A673 (cell line): ENCODE results near the gene SLC2A9. TPM values are rescaled to one million over a fixed set of nuclear protein-coding genes. Genes with fewer than 3 reads are reported as not detected.

ENCODE experiments used
- BruUV-seq: library from RNA; stranded (reverse); fragments of 400-500 nt; replicated peaks from 2 replicates; lab custom pipeline; 2021; lab: Mats Ljungman, UMichigan
- CTCF ChIA-PET: fragments of 300-600 bp; sonication (Branson Sonifier 250); formaldehyde crosslinking; loops from one replicate; lab custom pipeline; 2022; ENCODE audit warnings: antibody characterized with exemption; lab: Charles Lee
- POLR2A ChIA-PET: fragments of 300-600 bp; sonication (Branson Sonifier 250); formaldehyde crosslinking; loops from one replicate; lab custom pipeline; 2022; ENCODE audit warnings: antibody characterized with exemption; ENCODE audit not compliant: low non-redundant PET; lab: Charles Lee
- DNase-seq: peaks from one replicate; pipeline ENCODE4 v3.0.0-alpha.2; 2015; ENCODE audit warnings: low spot score
- H3K27ac ChIP-seq: fragments of 200-600 bp; sonication (generic); 2 replicates; pipeline ENCODE4 v1.5.1; 2016; ENCODE audit warnings: mixed run types, low read depth, mild to moderate bottlenecking, mixed read lengths, antibody characterized with exemption, low read length; ENCODE audit not compliant: poor library complexity, severe bottlenecking
- H3K27me3 ChIP-seq: fragments of 200-600 bp; sonication (generic); replicated peaks from 2 replicates; pipeline ENCODE4 v1.6.1; 2017; ENCODE audit warnings: mixed run types, low read depth, mild to moderate bottlenecking, mixed read lengths, antibody characterized with exemption, low read length; ENCODE audit not compliant: insufficient read depth, poor library complexity
- H3K36me3 ChIP-seq: fragments of 200-600 bp; sonication (generic); 2 replicates; pipeline ENCODE4 v1.6.1; 2016; ENCODE audit warnings: mixed run types, mild to moderate bottlenecking, mixed read lengths, antibody characterized with exemption, low read length; ENCODE audit not compliant: insufficient read depth, poor library complexity, severe bottlenecking
- H3K4me1 ChIP-seq: fragments of 200-600 bp; sonication (generic); 2 replicates; pipeline ENCODE4 v1.6.1; 2017; ENCODE audit warnings: mixed run types, mild to moderate bottlenecking, mixed read lengths, antibody characterized with exemption, low read length; ENCODE audit not compliant: insufficient read depth, poor library complexity, severe bottlenecking
- H3K4me3 ChIP-seq: fragments of 200-600 bp; sonication (generic); 2 replicates; pipeline ENCODE4 v1.5.1; 2016; ENCODE audit warnings: low read depth, mixed run types, mild to moderate bottlenecking, mixed read lengths, low read length; ENCODE audit not compliant: poor library complexity, severe bottlenecking
- H3K9me3 ChIP-seq: fragments of 200-600 bp; sonication (generic); 2 replicates; pipeline ENCODE4 v1.6.1; 2016; ENCODE audit warnings: mixed run types, low read depth, mild to moderate bottlenecking, mixed read lengths, antibody characterized with exemption, low read length; ENCODE audit not compliant: poor library complexity, severe bottlenecking
- CTCF ChIP-seq: fragments of 300-800, 200-600 bp; sonication (generic); conservative IDR thresholded peaks from 2 replicates; pipeline ENCODE4 v1.5.1; 2017; ENCODE audit warnings: low read depth, mild to moderate bottlenecking, antibody characterized with exemption, low read length, moderate library complexity, mixed read lengths
- EZH2 ChIP-seq: fragments of 200-600 bp; sonication (generic); IDR thresholded peaks from 2 replicates; pipeline ENCODE4 v1.6.1; 2017; ENCODE audit warnings: borderline replicate concordance, low read depth, mild to moderate bottlenecking, mixed read lengths, antibody characterized with exemption, low read length; ENCODE audit not compliant: poor library complexity, severe bottlenecking
- intact Hi-C: fragments of 100-400 bp; cut with micrococcal nuclease; formaldehyde crosslinking; loops from one replicate; pipeline ENCODE4 v1.10.0; 2022; ENCODE audit not compliant: unreplicated experiment
- total RNA-seq: library from RNA; stranded (reverse); gene quantifications from 2 replicates; pipeline ENCODE4 v1.2.3, GENCODE V29; 2021

The SLC2A9 gene
- total RNA-seq, 1 experiment from 2014 or later, result not detected

- Histone ChIP-seq H3K4me1 (no peaks in the 10 kb centered on the region), H3K27me3 (peaks cover 26% of the 10 kb centered on the region), H3K9me3 (no peaks in the 10 kb centered on the region), H3K27ac (no peak overlapping the region), H3K36me3 (no peaks in the 10 kb centered on the region), H3K4me3 (no peak overlapping the region)
- no peak for DNase-seq
- BruUV-seq, result no TSS peak
- intact Hi-C loops, result no loop called here
- POLR2A ChIA-PET, result no interaction called here
- TF ChIP-seq CTCF, result no peak
- CTCF ChIA-PET, result no interaction called here
These were observed 24.2 kb upstream of the SLC2A9 start for GRCh38 chr4:10045481-10045880.

- BruUV-seq, result no TSS peak
- Histone ChIP-seq H3K4me3 (no peak overlapping the region), H3K4me1 (no peaks in the 10 kb centered on the region), H3K27me3 (peaks cover 28% of the 10 kb centered on the region), H3K27ac (no peak overlapping the region), H3K36me3 (no peaks in the 10 kb centered on the region), H3K9me3 (no peaks in the 10 kb centered on the region)
- intact Hi-C loops, result no loop called here
- ChIA-PET CTCF (no interaction called here), POLR2A (no interaction called here)
- no peak for TF ChIP-seq EZH2
- no peak for TF ChIP-seq CTCF
- DNase-seq, result no peak
These were observed 19.7 kb upstream of the SLC2A9 start for GRCh38 chr4:10041036-10041435.

- intact Hi-C loops, result no loop called here
- POLR2A ChIA-PET, result no interaction called here
These were observed 19.0 kb upstream of the SLC2A9 start for GRCh38 chr4:10040049-10040892.

More at GRCh38 chr4:10040049-10040892, 19.0 kb upstream of the SLC2A9 start:
- no peak overlapping the region for H3K4me3 ChIP-seq
- no peak for TF ChIP-seq EZH2
- TF ChIP-seq CTCF, result no peak
- no peaks in the 10 kb centered on the region for H3K4me1 ChIP-seq
- peaks cover 28% of the 10 kb centered on the region for H3K27me3 ChIP-seq
- no peaks in the 10 kb centered on the region for H3K9me3 ChIP-seq
- CTCF ChIA-PET, result no interaction called here
- no TSS peak for BruUV-seq
- no peaks in the 10 kb centered on the region for H3K36me3 ChIP-seq
- H3K27ac ChIP-seq, result no peak overlapping the region
- no peak for DNase-seq
